ENCODE results near the gene CFAP54. TPM values are rescaled to one million over a fixed set of nuclear protein-coding genes. Genes with fewer than 3 reads are reported as not detected.

The CFAP54 gene
- total and polyA plus RNA-seq, 2 of the 4 experiments (the other 2 are of a cell fraction), result 0.18 to 0.41 TPM

DNA sequence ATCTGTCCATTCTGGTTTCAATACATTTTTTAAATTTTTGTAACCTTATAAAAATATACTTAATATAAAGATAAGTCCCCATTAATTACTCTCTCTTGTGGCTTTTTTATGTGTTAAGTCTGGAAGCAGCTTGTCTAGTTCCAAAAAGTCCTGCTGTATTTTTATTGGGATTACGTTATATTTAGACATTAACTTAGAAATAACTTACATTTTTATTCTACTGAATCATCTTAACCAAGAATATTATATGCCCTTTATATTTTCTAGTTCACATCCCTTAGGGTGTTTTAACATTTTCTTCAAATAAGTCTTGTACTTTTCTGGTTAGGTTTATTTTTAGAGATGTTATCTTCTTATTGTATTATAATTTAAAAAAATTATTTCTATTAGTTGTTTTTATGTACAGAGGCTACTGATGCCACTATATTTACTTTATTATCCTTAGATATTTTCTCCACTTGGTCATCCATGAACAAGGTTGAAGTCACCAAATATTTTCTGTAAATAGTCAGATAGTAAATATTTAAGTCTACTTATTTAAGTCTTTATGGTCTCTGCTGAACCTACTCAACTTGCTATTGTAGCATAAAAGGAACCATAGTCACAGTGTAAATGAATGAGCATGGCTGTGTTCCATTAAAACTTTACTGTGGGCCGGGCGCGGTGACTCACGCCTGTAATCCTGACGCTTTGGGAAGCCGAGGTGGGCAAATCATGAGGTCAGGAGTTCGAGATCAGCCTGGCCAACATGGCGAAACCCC is 285.3 kb downstream of the CFAP54 start:
- Histone ChIP-seq H2AK9ac (replicated peaks; ENCODE audit: low read depth, low read length, poor library complexity) (no peak overlapping the region), H3K23ac (ENCODE audit: low read depth, low read length) (no peak overlapping the region), H4K91ac (ENCODE audit: insufficient read depth, low read depth, low read length) (no peak overlapping the region), H2AK5ac (ENCODE audit: low read depth, low read length) (no peak overlapping the region), H3K4me2 (ENCODE audit: low read depth, low read length) (no peak overlapping the region), H3K9ac (ENCODE audit: low read depth, low read length) (no peak overlapping the region), H3K4me3 (ENCODE audit: insufficient read depth, low read depth, low read length) (no peak overlapping the region), H3K9me1 (ENCODE audit: insufficient read depth, low read length) (no peaks in the 10 kb centered on the region; the same call in 1 of the 2 replicates), H3K79me1 (ENCODE audit: low read depth in 1 of 2, low read length in 2 of 2) (no peaks in the 10 kb centered on the region), H2BK5ac (ENCODE audit: low read depth, low read length, poor library complexity, severe bottlenecking) (no peak overlapping the region), H3K36me3 (ENCODE audit: control insufficient read depth, insufficient read depth, low read length) (no peaks in the 10 kb centered on the region), H4K8ac (ENCODE audit: low read depth in 2 of 2, low read length in 2 of 2) (no peak overlapping the region), H4K5ac (ENCODE audit: low read depth, low read length) (no peak overlapping the region), H3K27ac (ENCODE audit: insufficient read depth, low read length) (no peak overlapping the region), H2BK20ac (ENCODE audit: low read depth, low read length) (no peak overlapping the region), H2AFZ (replicated peaks; ENCODE audit: low read length, poor library complexity) (no peak overlapping the region), H3K27me3 (ENCODE audit: control insufficient read depth, insufficient read depth, low read length) (no peaks in the 10 kb centered on the region), H2BK15ac (ENCODE audit: low read depth, low read length) (no peak overlapping the region), H3K56ac (ENCODE audit: extremely low read depth, insufficient read depth, low read length) (no peak overlapping the region), H4K20me1 (ENCODE audit: insufficient read depth, low read length) (no peaks in the 10 kb centered on the region), H3K4me1 (ENCODE audit: control insufficient read depth, insufficient read depth, low read length) (no peaks in the 10 kb centered on the region), H3K18ac (ENCODE audit: low read depth, low read length) (no peak overlapping the region), H3K9me3 (ENCODE audit: control insufficient read depth, insufficient read depth, low read length) (no peaks in the 10 kb centered on the region), H2BK120ac (ENCODE audit: low read depth, low read length) (no peak overlapping the region), H3K4ac (ENCODE audit: low read depth, low read length) (no peak overlapping the region), H3K14ac (replicated peaks; ENCODE audit: low read depth, low read length) (no peak overlapping the region)
- no peak for TF ChIP-seq CEBPB (IDR thresholded peaks at IDR 0.05; ENCODE audit: low read depth, low read length)
- no peak for TF ChIP-seq RCOR1 (IDR thresholded peaks at IDR 0.05; ENCODE audit: insufficient replicate concordance, low read length)
- TF ChIP-seq FOS (IDR thresholded peaks at IDR 0.05; ENCODE audit: low read depth, low read length), result no peak
- TF ChIP-seq POLR2A (IDR thresholded peaks at IDR 0.05; ENCODE audit: low read depth, low read length), result no peak
- TF ChIP-seq RFX5 (IDR thresholded peaks at IDR 0.05; ENCODE audit: low read depth, low read length), result no peak
- no peak for TF ChIP-seq MAZ (IDR thresholded peaks at IDR 0.05; ENCODE audit: borderline replicate concordance, low read depth, low read length)
- TF ChIP-seq, protein P1, sequence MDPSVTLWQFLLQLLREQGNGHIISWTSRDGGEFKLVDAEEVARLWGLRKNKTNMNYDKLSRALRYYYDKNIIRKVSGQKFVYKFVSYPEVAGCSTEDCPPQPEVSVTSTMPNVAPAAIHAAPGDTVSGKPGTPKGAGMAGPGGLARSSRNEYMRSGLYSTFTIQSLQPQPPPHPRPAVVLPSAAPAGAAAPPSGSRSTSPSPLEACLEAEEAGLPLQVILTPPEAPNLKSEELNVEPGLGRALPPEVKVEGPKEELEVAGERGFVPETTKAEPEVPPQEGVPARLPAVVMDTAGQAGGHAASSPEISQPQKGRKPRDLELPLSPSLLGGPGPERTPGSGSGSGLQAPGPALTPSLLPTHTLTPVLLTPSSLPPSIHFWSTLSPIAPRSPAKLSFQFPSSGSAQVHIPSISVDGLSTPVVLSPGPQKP (IDR thresholded peaks at IDR 0.05; ENCODE audit: borderline replicate concordance, low read depth, low read length), result no peak
- no peak for TF ChIP-seq CHD1 (IDR thresholded peaks at IDR 0.05; ENCODE audit: low read depth, low read length)
- in situ Hi-C loops (cut with MboI; ENCODE audit: low sequenced_read_pairs), result no loop called here
- no TSS peak for BruUV-seq (replicated peaks)
- CTCF ChIA-PET, result no interaction called here
- ATAC-seq (ENCODE audit: low read depth) (no peak; the same call in none of the 2 replicates), DNase-seq (peak; percentile 27)
- intact Hi-C loops (cut with micrococcal nuclease), result no loop called here
- WGBS, 2 experiments (ENCODE audit: extremely low coverage in 2 of 2, insufficient read length in 1 of 2), result no CpG with 5 or more reads among the region's 9 CpGs
- POLR2A ChIA-PET (ENCODE audit: unreplicated experiment), result no interaction called here
- dilution Hi-C loops (cut with HindIII; ENCODE audit: low sequenced_read_pairs, unreplicated experiment), result no loop called here

All from IMR-90 (cell line).